ENCODE data around the gene GYPC.

The GYPC gene

DNA sequence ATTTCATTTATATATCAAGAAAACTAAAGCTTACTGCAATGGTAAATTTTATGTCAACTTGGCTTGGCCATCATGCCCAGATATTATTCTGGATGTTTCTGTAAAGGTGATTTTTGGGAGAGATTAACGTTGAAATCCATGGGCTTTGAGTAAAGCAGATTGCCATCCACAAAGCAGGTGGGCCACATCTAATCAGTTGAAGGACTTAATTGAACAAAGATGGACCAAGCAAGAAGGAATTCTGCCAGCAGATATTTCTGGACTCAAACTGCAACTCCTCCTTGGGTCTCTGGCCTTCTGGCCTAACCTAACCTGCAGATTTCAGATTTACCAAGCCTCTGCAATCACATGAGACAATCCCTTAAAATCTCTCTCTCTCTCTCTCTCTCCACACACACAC, 77.8 kb downstream of the GYPC start:
- Histone ChIP-seq H3K9me3 (ENCODE audit: low read depth, low read length) (no peaks in the 10 kb centered on the region), H3K27ac (no peak overlapping the region), H3K9ac (ENCODE audit: insufficient read length) (no peak overlapping the region), H3K4me3 (no peak overlapping the region), H3K36me3 (ENCODE audit: insufficient read depth, low read length) (no peaks in the 10 kb centered on the region)
- DNase-seq (ENCODE audit: low read depth, low spot score), result no peak
- TF ChIP-seq POLR2AphosphoS5 (IDR thresholded peaks at IDR 0.05; ENCODE audit: borderline replicate concordance, low read depth, low read length) (no peak), EZH2 (IDR thresholded peaks at IDR 0.05) (no peak), FOXP2 (optimal IDR thresholded peaks at IDR 0.05; ENCODE audit: control extremely low read depth, extremely low read length, insufficient read depth) (no peak)

DNA sequence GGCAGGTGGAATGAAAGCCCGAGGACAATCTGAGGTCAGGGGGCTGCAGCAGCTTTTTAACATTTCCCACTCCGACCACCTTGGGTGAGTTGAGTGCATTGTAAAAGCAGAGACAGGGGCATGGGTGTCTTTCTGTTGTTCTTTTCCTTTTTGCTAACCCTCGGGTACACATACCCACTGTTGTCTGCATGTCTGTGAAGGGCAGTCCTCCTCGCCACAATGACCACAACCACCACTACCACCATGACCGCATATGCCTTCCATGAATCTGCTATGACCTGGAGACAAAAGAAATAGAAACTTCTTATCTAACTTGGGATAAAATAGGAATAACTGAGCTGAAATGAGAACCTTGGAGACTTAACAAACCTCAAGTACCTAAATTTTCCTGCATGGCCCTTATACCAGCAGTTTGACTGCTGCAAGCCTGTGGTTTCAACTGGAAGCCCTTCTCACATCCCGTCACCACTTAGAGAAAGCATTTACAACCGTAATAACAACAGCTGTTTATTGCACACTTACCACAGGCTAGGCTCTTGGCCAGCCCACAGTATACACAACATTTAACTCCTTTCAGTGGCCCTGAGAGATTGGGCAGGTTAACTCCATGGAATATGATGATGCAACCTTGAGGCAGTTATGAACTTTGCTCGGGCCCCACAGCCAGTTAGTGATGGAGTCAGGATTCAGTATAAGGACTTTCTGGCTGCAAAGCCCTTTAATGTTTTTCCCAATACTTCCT, 80.3 kb downstream of the GYPC start:
- Histone ChIP-seq H3K9me3 (ENCODE audit: low read depth, low read length) (no peaks in the 10 kb centered on the region), H3K9ac (ENCODE audit: insufficient read length) (no peak overlapping the region), H3K4me3 (no peak overlapping the region), H3K27ac (no peak overlapping the region), H3K36me3 (ENCODE audit: insufficient read depth, low read length) (no peaks in the 10 kb centered on the region)
- TF ChIP-seq EZH2 (IDR thresholded peaks at IDR 0.05) (no peak), FOXP2 (optimal IDR thresholded peaks at IDR 0.05; ENCODE audit: control extremely low read depth, extremely low read length, insufficient read depth) (no peak), POLR2AphosphoS5 (IDR thresholded peaks at IDR 0.05; ENCODE audit: borderline replicate concordance, low read depth, low read length) (no peak)
- no peak for DNase-seq (ENCODE audit: low read depth, low spot score)

DNA sequence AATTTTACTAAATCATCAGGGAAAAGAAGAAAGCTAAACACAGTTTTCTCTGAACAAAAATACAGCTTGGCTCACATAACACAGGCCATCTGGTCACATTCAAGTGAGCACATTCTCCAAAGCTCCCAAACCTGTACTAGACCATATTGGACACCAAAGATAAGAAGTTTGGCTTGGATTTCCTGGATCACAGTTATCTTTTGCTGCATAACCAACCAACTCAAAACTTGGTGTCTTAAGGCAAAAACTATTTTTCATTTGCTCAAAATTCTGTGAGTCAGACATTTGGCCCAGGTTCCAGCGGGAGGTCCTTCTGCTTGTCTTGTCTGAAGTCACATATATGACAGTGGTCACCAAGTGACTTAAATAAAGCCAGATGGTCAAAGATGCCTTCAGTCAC, 83.2 kb downstream of the GYPC start:
- DNase-seq (ENCODE audit: low read depth, low spot score), result no peak
- Histone ChIP-seq H3K36me3 (ENCODE audit: insufficient read depth, low read length) (no peaks in the 10 kb centered on the region), H3K4me3 (no peak overlapping the region), H3K9me3 (ENCODE audit: low read depth, low read length) (no peaks in the 10 kb centered on the region), H3K27ac (no peak overlapping the region), H3K9ac (ENCODE audit: insufficient read length) (no peak overlapping the region)
- TF ChIP-seq FOXP2 (optimal IDR thresholded peaks at IDR 0.05; ENCODE audit: control extremely low read depth, extremely low read length, insufficient read depth) (no peak), EZH2 (IDR thresholded peaks at IDR 0.05) (no peak), POLR2AphosphoS5 (IDR thresholded peaks at IDR 0.05; ENCODE audit: borderline replicate concordance, low read depth, low read length) (no peak)

DNA sequence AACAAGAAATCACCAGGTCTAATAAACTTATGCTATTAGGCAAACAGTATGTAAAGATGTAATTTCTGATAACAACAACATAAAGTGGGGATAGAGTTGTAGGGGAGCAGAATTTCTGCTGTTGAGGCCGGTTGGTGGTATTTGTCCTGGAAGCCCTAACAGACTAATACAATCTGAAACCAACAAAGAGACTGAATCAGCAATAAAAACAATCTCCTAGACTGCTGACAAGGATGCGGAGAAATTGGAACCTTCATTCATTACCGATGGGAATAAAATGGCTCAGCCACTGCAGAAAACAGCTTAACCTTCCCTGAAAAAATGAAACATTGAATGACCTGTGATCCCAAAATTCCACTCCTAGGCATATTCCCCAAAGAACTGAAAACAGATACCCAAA, 88.7 kb downstream of the GYPC start:
- Histone ChIP-seq H3K4me3 (no peak overlapping the region), H3K27ac (no peak overlapping the region), H3K36me3 (ENCODE audit: insufficient read depth, low read length) (no peaks in the 10 kb centered on the region), H3K9ac (ENCODE audit: insufficient read length) (no peak overlapping the region), H3K9me3 (ENCODE audit: low read depth, low read length) (no peaks in the 10 kb centered on the region)
- no peak for DNase-seq (ENCODE audit: low read depth, low spot score)
- TF ChIP-seq FOXP2 (optimal IDR thresholded peaks at IDR 0.05; ENCODE audit: control extremely low read depth, extremely low read length, insufficient read depth) (no peak), EZH2 (IDR thresholded peaks at IDR 0.05) (no peak), POLR2AphosphoS5 (IDR thresholded peaks at IDR 0.05; ENCODE audit: borderline replicate concordance, low read depth, low read length) (no peak)
